ENCODE measurements around the gene IFITM5. TPM values are rescaled to one million over a fixed set of nuclear protein-coding genes. Genes with fewer than 3 reads are reported as not detected.

The IFITM5 gene
- total and polyA plus RNA-seq, 2 of the 8 experiments (the other 6 are each of a cell fraction or from before 2014, with no cell fraction given), result not detected

- no peak for TF ChIP-seq EGR1 (IDR thresholded peaks at IDR 0.05; ENCODE audit: borderline replicate concordance, low read depth, low read length)
- no peak for TF ChIP-seq NANOG (IDR thresholded peaks at IDR 0.05; ENCODE audit: insufficient read depth, low read depth, low read length, poor library complexity, severe bottlenecking)
- no peak for TF ChIP-seq TEAD4 (IDR thresholded peaks at IDR 0.05; ENCODE audit: low read depth, low read length)
- TF ChIP-seq RFX5 (IDR thresholded peaks at IDR 0.05; ENCODE audit: borderline replicate concordance, low read depth, low read length), result no peak
- no peak for TF ChIP-seq NRF1 (IDR thresholded peaks at IDR 0.05; ENCODE audit: low read depth, low read length)
- no peak for TF ChIP-seq FOSL1 (IDR thresholded peaks at IDR 0.05; ENCODE audit: insufficient read depth, low read depth, low read length)
- no peak for TF ChIP-seq CREB1 (IDR thresholded peaks at IDR 0.05)
- no peak for TF ChIP-seq ATF3 (IDR thresholded peaks at IDR 0.05; ENCODE audit: insufficient read depth, low read depth, low read length)
- TF ChIP-seq KDM1A (IDR thresholded peaks at IDR 0.05; ENCODE audit: borderline replicate concordance, low read length), result no peak
- TF ChIP-seq HDAC6 (IDR thresholded peaks at IDR 0.05; ENCODE audit: low read depth, low read length), result no peak
- TF ChIP-seq MAFK (IDR thresholded peaks at IDR 0.05; ENCODE audit: low read depth, low read length), result no peak
- TF ChIP-seq BCL11A (IDR thresholded peaks at IDR 0.05; ENCODE audit: low read depth in 2 of 2, low read length in 2 of 2), result no peak
- no peak for TF ChIP-seq BRCA1 (IDR thresholded peaks at IDR 0.05; ENCODE audit: low read depth, low read length)
- TF ChIP-seq SIRT6 (IDR thresholded peaks at IDR 0.05; ENCODE audit: low read length), result no peak
- TF ChIP-seq KDM4A (IDR thresholded peaks at IDR 0.05; ENCODE audit: low read depth, low read length, severe bottlenecking), result no peak
- no peak for TF ChIP-seq YY1 (IDR thresholded peaks at IDR 0.05; ENCODE audit: low read depth, low read length)
- TF ChIP-seq RBBP5 (IDR thresholded peaks at IDR 0.05; ENCODE audit: borderline replicate concordance, low read depth, low read length), result no peak
- no peak for TF ChIP-seq PHF8 (conservative IDR thresholded peaks at IDR 0.05; ENCODE audit: low read depth, low read length)
- TF ChIP-seq RNF2 (IDR thresholded peaks at IDR 0.05; ENCODE audit: borderline replicate concordance, low read depth, low read length, missing control alignments, poor library complexity, severe bottlenecking), result peak; percentile 64
- TF ChIP-seq SUZ12 (IDR thresholded peaks at IDR 0.05; ENCODE audit: low read length), result peak; percentile 44; the same call in 1 of the 2 replicates
- no peak for TF ChIP-seq RXRA (IDR thresholded peaks at IDR 0.05; ENCODE audit: insufficient read depth, low read depth, low read length)
- TF ChIP-seq EZH2 (IDR thresholded peaks at IDR 0.05; ENCODE audit: low read depth, low read length, severe bottlenecking), result peak; percentile 57
- no peak for TF ChIP-seq USF2 (IDR thresholded peaks at IDR 0.05; ENCODE audit: low read length)
Measured at GRCh38 chr11:287821-288477, 11.4 kb downstream of the IFITM5 start (continued).
